HG03565 (cell line): ENCODE results near the gene INTS3.

Experiments
- ATAC-seq: cut with Tn5 transposase; IDR thresholded peaks from one replicate; pipeline ENCODE4 v1.9.1; 2021; ENCODE audit warnings: mild to moderate bottlenecking, moderate library complexity; ENCODE audit not compliant: unreplicated experiment

The INTS3 gene

GRCh38 chr1:153793261-153793972 is 65.6 kb downstream of the INTS3 start:
- no peak for ATAC-seq

GRCh38 chr1:153793973-153794615 is 66.2 kb downstream of the INTS3 start:
- no peak for ATAC-seq

DNA sequence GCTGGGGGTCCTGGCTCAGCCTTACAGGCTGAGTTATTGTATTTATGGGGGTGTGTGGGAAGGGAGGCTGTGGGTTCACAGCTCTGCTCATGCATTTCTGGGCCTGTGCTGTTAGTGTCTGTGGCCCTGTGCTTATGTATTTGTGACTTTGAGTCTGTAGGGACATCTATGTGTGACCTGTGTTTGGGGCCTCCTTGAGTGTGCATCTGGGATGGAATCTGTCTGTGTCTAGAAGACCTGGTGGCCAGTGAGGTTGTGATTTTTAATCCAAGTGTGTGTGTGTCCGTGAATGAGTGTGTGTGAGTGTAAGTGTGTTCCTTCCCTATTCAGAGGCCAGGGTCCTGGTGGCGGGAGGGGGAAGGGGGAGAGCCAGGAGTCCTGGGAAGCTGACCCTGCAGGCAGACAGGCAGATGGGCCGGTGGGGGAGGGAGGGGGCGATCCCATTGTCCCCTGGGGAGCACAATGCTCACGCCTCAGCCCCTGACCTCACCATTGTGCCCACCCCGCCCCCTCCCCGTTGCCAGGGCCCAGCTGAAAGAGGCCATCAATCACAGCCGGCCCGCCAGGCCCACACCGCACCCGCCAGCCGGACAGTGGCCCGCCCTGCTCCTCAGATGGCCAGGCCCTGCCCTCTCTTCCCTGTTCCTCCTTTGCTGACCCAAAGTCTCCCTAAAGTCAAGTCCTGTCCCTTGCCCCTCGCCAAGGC is 66.9 kb downstream of the INTS3 start:
- no peak for ATAC-seq

DNA sequence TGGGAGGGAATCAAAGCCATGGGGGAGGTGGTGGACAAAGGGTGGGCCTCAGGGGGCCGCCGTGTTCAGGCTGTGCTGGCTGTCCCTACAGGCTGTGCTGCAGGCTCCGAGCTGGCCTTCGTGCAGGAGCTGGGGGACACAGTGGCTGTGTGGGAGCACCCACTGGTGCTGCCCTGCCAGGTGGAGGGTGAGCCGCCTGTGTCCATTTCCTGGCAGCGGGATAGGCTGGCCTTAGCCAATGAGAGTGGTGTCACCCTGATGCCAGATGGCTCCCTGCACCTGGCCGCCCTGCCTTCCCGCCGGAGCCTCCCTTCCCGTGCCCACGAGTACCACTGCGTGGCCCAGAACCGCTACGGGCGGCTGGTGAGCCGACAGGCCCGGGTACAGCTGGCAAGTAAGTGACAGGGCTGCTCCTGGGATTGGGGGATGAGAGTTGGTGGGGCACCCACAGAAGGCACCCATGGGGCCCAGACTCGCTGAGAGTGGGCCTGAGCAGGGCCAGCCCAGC is 67.5 kb downstream of the INTS3 start:
- no peak for ATAC-seq

GRCh38 chr1:153795934-153796785 is 68.3 kb downstream of the INTS3 start:
- no peak for ATAC-seq

- peak; percentile 56 for ATAC-seq
Measured at GRCh38 chr1:153796786-153797659, 69.2 kb downstream of the INTS3 start.

GRCh38 chr1:153798468-153798780 is 70.6 kb downstream of the INTS3 start:
- ATAC-seq = no peak

DNA sequence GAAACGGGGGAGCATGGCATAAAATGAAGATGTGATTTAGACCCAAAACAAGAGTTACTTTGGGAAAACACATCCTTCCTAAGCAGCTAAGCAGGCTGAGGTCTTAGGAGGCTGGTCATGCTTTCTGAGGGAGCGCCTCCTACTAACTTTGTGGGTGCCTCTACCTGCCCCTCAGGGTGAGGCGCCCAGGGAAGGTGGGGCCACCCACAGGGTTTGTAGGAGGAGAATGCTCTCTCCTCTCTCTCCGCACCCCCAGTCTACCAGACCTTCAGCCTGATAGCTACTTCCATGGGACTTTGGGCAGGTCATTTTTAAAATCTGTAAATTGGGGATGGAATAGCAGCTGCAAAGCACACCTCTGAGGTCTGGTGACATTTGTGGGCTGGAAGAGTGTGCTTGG is 71.2 kb downstream of the INTS3 start:
- no peak for ATAC-seq

GRCh38 chr1:153799566-153800465 is 72.0 kb downstream of the INTS3 start:
- ATAC-seq = no peak

DNA sequence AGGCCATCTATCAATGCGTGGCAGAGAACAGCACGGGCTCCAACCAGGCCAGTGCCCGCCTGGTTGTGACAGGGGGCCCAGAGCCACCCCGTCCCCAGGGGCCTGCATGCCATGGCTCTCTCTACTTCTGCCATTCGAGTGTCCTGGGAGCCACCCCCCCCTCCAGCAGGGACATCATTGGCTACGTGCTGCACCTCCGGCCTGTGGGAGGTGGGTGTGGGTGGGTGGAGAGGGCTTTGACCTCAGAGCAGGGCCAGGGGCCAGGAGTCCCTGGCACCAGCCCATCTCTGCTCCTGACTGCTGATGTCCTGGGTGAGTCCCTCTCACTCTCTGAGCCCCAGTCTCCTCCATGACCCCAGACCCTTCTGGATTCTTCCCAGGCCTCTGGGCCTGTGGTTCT is 72.7 kb downstream of the INTS3 start:
- ATAC-seq = no peak

GRCh38 chr1:153801028-153801625 is 73.3 kb downstream of the INTS3 start:
- ATAC-seq = no peak

- no peak for ATAC-seq
Measured at GRCh38 chr1:153801786-153802697, 74.2 kb downstream of the INTS3 start.

- ATAC-seq = no peak
Measured at GRCh38 chr1:153803470-153804056, 75.7 kb downstream of the INTS3 start.

- ATAC-seq = no peak
Measured at GRCh38 chr1:153804112-153804511, 76.3 kb downstream of the INTS3 start.

GRCh38 chr1:153805042-153805745 is 77.3 kb downstream of the INTS3 start:
- ATAC-seq = peak; percentile 91

- no peak for ATAC-seq
Measured at GRCh38 chr1:153805886-153806719, 78.3 kb downstream of the INTS3 start.
